Activated CD4-positive, alpha-beta T cell treated with anti-CD3 and anti-CD28 coated beads for 48 hours (primary cell): ENCODE results near the gene FERMT2.
"Not testable (repeated sequence)": the region's sequence is repeated elsewhere in the genome, so short reads cannot be mapped to it uniquely, and the experiment has no call there.

Source experiments
- DNase-seq: peaks from one replicate; pipeline ENCODE4 v3.0.0-alpha.2; 2020

The FERMT2 gene

DNA sequence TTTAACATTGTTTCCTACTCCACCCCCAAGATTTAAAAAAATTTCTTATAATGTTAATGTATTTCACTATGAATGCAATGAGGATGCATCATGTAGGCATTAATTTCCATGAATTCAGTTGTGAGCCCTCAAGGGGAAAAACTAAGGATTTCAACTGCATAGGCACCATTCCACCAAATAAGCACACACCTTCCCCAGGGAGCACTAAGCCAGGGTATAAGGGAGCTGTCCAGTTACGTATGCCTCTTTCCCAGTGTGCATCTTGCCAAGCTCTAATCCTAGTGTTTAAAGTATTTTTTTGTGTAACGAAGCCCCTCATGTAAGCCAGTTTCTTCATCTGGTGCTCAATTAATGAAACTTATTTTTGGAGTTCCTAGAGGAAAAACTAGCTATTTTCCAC is 6.6 kb downstream of the FERMT2 start:
- DNase-seq, result no peak

DNA sequence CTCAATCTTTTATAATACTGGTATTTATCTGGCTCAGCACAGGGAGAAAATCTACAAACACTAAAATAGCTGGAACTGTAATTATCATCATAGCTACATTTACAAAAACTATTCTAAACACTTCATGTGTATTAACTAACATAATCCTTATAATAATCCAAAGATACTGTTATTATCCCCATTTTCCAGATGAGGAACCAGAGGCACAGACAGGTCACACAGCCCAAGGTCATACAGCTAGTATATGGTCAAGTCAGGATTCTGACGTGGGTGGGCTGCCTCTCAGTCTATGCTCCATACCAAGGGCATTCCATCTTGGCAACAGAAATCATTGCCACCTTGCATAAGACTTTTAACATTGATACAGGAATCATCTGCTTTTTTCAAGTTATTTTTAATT is 11.4 kb downstream of the FERMT2 start:
- no peak for DNase-seq

DNA sequence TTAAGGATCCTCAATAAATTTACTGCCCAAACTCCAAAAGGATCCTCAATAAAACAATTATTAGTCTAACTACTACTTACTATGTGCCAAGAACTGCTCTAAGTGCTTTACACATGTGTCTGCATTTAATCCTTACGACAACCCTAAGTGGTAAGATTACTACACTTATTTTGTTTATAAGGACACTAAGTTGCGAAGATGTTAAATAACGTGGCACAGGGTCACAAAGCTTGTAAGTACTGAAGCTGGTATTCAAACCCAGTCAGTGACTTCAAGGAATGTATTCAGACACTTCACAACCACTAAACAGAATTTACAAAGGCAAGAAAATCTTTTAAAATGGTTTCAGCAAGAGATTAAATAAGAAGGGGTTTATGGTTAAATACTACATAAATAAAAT is 13.0 kb downstream of the FERMT2 start:
- no peak for DNase-seq

DNA sequence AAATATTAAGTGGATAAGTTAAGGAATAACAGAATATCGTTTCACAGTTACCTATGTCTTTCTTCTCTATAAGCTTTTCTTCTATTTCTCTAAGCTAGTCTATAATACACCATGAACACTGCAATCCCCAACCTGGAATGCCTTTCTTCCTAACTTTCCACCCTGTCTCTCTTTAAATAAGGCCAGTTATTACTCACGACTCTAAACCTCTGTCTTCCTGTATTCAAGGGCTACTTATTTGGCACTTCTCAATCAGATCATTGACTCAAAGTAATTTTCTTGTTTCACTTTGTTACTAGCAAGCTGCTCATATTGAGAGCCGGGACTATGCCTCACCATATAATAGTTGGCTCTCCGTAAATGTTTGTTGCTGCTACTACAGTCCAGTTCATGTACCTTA is 13.5 kb downstream of the FERMT2 start:
- no peak for DNase-seq

DNA sequence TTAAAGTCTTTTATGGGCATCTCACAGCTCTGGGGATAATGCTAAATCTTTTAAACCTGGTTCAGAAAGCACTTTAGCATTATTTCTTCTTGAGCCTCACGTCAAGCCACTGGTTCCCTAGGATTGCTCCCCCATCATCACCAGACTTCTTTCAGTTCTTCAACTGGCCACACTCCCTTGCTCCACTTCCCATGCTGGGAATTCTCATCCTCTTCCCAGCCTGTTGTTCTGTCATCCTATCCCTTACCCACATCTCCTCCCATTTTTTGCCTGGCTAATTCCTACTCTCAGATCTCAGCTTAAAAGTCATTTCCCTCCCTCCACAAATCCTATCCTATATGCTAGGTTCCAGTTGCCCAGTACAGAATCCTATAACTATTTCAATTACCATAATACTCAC is 14.4 kb downstream of the FERMT2 start:
- no peak for DNase-seq

DNA sequence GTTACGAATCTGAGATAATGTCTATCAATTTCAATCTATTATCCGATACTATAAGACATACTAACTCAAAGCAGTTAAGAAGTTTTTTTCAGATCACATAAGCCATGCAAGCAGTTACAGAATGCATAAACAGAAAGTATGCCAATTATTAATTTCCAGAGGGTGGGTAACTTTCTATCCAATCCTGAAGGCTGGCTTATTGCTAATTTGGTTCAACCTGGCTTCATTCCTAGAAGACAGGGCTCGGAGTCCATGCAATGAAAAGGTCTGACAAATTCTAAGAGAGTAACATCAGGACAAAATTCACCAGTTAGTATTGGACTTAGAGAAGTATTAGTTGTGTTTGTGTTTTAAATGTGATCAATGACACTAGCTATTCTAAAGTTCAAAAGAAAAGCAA is 15.0 kb downstream of the FERMT2 start:
- DNase-seq, result no peak

DNA sequence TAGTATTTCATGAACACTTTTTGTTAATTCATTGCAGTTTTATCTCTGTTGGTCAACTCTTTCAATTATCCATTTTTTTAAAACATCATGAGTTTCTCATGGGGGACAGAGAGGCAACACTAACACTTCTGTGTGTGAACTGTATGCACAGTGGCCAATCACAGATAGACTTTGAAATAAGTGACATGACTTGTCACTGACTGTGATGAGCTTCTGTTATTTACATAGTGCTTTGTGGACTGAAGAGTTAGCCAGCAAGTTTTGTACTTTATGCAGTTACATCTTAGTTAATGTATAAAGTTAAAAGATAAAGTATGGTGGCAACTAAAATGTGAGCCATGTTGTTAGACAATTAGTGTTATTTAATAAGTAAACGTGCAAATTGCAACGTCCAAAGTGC is 16.1 kb downstream of the FERMT2 start:
- DNase-seq, result no peak

DNA sequence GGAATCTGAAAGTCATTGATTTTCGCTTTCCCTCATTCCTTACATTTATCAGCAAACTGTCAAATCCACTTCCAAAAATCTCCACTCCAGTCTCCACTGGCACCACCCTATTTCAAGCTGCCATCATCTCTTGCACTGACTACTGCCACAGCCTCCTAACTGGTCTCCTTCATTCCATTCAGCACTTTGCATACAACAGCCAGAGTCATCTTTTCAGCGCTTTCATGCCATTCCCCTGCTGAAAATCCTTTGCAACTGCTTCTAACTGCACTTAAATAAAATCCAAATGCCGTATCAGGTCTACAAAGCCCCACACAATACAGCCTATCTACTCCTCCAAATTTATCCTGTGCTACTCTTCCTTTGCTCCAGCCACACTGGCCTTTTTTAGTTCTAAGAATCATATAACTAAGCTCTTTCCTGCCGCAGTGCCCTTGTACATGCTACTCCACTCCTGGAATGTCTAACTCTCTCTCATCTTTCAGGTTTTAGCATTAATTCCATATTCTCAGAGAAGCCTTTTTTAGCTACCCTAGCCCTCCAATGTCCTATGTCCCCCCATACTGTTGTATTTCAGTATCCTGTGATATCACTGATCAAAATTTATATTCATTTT is 21.6 kb downstream of the FERMT2 start:
- no peak for DNase-seq

DNA sequence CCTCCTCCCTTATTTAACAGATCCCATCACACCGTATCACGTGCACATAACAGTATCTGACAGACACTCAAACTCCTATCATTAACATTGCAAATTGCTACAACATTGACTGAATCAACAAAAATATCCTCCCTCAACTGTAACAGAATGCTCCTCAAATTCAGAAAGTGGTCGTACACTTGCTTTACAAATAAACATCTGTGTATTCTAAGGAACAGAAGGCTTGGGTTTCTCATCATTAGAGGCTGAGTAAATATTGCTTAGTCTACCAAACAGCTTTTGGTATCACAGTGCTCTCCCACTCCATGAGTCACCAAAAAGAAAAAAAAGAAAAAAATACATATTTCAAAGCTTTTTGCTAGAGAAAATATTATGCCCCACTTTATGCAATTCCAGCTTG is 23.9 kb downstream of the FERMT2 start:
- DNase-seq, result no peak

DNA sequence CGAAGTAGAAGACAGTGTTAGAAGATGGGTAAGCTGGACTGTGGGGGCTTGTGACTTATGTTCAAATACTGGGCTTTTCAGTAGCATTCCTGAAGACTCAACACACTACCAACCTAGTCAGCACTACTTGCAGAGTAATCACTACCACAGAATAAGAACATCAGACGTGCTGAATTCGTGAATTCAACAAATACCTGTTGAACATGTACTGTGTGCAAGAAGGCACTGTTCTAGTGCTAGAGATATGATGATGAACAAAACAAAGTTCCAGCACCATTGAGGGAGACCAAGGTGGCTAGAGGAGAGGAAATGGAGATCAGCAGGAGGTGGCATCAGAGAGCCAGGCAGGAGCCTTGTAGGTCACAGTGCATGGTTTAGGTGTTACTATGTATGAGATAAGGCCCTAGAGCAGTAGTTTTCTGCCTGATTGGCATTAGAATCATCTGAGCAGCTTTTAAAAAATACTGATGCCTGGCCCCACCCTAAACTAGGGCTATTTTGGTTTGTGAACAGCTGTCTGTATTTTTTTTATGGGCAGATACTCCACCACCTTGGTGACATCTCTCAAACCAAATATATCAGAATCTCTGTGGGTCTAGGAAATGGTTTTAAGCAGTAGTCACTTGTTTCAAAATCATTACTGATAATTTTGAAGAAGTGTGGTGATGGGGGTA is 26.8 kb downstream of the FERMT2 start:
- no peak for DNase-seq

DNA sequence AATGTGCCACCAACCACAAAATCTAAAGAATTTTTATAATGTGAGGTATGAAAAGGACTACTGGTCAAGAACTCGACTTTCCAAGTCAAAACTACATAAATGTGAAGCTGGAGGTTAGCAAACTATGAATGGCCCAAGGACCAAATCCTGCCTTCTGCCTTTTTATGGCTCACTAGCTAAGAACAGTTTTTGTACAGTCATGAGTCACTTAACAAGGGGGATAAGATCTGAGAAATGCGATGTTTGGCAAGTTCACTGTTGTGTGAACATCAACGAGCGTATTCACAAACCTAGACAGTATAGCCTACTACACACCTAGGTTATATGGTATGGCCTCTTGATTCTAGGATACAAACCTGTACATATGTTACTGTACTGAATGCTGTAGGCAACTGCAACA is 28.2 kb downstream of the FERMT2 start:
- DNase-seq, result no peak

DNA sequence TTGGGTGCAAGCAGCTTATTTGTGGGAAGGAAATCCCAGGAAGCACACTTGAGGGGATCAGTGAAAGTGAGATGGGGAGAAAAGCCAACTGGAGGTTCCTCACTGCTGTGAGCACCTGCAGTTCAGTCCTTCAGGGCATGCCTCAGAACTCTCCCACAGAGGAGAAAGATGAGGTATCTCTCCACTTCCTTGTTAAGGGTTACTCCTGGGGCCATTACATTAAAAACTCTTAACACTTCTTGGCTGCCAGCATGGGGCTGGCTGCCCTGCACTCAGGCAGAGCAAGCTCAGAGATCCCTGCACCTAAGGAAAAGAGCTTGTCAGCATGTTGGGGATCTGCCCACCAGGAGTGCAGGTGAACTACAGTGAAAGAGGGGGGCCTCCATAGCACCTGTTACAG is 28.8 kb downstream of the FERMT2 start:
- DNase-seq, result no peak

DNA sequence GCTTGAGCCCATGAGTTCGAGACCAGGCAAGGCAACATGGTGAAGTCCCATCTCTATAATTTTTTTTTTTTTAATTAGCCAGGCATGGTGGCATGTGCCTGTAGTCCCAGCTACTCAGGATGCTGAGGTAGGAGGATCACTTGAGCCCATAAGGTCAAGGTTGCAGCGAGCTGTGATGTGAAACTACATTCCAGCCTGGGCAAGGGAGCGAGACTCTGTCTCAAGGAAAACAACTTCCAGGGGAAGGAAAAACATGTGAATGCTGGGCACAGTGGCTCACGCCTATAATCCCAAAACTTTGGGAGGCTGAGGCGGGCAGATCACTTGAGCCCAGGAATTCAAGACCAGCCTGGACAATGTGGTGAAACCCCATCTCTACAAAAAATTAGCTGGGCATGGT is 30.4 kb downstream of the FERMT2 start:
- DNase-seq, result not testable (repeated sequence)

DNA sequence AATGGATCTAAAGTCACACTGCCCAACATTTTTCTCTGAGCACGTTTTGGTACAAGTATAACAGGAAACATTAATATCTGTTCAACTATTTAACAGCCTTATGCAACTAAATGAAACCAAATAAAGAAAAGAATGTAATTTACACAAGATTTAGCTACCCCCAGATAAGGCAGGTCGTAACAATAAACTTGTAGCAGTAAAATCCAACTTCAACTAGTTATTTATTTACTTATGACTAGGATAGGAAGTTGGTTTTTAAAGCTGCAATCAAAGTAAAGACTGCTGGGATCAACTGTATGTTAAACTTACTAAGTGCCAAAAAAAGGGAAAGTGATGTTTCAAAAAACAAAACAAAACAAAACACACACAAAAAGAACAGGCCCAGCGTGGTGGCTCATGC is 30.9 kb downstream of the FERMT2 start:
- DNase-seq, result no peak

DNA sequence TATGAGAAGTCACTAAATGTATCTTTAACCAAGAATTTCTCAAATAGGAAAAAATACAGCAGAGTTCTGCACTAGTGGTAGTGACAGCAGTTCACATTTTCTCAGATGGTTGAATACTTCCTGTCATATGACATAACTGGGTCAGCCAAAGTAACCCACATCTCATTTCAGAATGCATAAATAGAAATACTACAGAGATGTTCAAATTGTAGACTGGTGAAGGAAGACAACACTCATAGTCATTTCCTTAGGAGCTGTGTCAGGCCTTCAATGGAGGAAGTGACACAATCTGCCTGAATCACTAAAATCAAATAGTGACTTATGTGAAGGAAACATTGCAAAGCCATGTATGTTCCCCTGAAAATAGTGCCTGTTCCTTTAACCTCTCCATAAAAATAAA is 32.4 kb downstream of the FERMT2 start:
- peak; percentile 5 for DNase-seq

DNA sequence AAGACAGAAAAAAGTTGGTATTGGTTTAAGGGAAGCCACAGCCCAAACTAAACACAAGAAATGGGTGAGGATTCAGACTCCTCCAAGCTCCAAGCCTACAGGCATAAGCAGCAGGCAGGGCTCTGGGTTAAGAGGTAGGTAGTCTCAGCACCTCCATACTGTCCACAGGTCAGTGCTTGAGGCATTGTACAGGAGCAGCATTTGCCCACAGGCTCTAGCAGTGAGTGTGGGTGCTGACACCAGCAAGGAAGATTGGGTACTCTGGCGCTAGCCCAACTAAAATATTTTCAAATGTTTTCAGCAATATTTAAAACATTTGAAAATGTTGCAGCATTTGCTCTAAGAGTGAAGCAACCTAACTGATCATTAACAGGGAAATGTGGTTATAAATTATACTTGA is 33.1 kb downstream of the FERMT2 start:
- DNase-seq, result no peak

DNA sequence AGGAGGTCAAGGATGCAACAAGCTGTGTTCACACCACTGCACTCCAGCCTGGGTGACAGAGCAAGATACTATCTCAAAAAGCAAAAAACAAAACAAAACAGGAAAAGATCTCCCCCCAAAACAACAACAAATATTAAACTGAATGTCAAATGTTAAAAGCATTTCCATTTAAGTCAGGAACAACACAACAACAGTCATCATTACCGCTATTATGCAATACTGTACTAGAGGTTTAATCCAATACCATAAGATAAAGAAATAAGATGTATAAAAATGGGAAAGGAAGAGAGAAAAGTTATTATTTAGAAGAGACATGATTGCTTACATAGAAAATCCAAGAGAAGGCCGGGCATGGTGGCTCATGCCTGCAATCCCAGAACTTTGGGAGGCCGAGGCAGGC is 36.6 kb downstream of the FERMT2 start:
- DNase-seq, result no peak

DNA sequence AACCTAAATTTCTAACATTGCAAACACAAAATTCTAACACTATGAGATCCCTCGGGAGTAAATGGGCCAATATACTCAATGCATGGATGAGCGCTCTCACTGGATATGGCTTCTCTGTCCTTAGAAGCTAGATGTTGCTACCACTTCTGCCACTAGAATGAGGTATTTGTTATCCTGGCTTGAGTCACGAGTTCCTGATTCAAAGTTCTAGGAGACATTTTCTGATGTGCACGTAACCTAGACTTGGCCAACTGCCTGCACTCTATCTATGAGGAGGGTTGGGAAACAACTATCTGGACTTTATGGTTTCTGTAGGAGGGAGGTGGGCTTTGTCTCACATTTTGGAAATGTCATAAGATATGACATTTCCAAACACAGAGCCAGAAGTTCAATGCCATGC is 37.6 kb downstream of the FERMT2 start:
- DNase-seq, result no peak

DNA sequence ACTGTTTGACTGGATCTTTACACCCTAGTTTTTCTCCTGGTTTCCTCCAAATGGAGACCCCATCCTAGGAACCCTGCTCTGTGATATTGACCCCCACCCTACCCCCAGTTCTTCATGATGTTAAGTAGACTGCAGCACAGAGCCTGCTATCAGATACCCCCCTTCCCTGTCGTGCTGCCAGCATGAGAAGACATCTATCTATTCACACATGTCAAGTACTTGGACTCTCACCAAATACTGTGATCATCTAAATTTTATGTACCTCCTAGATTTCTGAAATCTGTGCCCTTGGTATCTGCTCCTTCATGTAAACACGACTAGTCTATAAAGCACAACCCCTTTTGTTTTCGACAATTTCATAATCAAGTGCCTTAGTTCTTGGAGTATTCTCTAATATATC is 38.9 kb downstream of the FERMT2 start:
- no peak for DNase-seq

DNA sequence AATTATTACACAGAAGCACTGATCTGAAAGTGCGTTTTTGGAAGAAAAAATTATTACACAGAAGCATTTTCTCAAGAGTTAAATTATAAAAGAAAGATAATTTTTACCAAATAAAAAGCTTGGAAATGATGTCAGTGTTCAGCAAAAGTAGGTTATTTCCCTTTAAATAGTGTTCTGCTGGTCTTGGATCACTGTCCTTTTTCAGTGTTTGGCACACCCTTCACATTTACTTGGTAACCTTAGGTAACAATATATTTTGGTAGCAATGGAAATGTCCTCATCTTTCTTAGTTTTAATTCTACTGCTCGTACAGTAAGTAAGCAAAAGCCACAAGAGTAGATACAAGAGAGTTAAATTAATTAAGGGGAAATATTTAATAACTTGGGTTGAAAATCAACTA is 40.3 kb downstream of the FERMT2 start:
- DNase-seq, result no peak

DNA sequence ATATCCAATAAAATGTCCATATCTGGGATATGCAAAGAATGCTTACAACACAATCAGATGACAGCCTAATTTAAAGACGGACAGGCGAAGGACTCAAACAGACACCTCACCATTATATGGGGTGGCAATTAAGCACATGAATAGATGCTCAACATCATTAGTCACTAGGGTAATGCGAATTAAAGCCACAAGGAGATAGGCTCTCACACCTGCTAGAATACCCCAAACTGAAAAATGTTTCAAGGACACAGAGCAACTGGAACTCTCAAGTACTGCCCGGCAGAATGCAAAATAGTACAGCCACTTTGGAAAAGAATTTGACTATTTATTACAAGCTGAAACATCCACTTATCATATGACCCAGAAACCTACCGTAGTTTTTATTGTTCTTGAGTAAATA is 42.9 kb downstream of the FERMT2 start:
- no peak for DNase-seq

DNA sequence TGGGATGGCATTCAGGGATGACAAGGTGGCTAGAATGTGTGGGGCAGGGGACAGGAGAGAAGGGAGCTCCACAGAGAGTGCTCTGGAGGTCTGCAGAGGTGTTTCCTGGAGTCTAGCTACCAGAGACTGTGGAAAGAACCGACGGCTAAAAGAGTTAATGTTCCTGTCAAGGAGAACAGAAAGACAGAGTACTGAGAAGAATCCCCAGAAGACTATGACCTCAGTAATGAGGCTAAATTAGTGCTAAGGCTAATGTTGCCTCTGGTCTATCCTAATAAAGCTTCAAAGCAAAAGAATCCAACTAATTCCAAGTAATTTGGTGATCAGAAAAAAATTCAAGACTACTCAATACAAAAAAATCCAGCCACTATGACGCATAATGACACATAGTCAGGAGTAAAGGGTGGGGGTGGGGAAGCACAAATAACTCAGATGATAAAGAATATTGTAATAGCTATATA is 44.7 kb downstream of the FERMT2 start:
- no peak for DNase-seq

DNA sequence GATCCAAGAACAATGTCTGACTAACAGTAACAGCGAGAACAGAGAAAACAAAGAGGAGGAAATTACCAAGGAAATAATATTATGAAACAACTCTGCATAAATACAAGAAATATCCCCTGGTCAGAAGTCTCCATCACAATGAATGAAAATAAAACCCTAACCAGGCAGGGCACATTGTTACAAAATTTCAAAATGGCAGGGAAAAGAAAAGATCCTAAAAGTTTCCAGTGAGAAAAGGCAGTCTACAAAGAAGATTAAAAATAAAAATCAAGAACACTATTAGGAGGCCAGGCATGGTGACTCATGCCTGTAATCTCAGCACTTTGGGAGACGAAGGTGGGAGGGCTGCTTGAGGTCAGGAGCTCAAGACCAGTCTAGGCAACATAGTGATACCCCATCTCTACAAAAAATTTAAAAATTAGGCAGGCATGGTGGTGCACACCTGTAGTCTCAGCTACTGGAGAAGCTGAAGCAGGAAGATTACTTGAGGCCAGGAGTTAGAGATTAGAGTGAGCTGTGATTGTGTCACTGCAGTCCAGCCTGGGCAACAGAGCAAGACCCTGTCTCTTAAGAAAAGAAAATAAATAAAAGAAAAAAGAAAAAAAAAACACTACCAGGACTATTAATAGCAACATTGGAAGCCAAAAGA is 47.8 kb downstream of the FERMT2 start:
- DNase-seq, result no peak

DNA sequence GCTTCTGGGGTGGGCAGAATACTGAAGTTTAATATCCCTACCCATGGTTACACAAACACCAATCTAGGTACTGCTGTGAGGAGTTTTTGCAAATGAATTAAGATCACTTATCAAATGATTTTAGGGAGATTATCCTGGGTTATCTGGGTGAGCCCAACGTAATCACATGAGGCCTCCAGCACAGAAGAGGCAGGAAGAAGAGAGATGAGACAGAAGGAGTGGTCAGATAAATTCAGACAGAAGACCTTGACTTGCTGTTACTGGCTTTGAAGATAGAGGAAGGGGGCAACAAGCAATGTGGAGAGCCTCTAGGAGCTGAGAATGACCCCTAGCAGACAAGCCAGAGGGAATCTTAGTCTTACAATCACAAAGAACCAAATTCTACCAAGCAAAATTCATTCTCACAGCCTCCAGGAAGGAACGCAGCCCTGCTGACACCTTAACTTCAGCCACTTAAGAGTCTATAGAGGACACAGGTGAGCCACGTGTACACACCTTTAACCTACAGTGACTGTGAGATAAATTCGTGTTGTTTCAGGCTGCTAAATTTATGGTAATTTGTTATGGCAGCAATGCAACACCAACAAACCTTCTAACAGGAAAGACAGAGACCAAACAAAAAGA is 49.4 kb downstream of the FERMT2 start:
- no peak for DNase-seq
